HepG2 (cell line): Measurements from ENCODE around the gene SHPK. TPM values are rescaled to one million over a fixed set of nuclear protein-coding genes. Genes with fewer than 3 reads are reported as not detected.

Source experiments
- CHCHD3 ChIP-seq: sonication (generic); formaldehyde crosslinking; IDR thresholded peaks from 2 replicates; pipeline ENCODE4 v1.8.0; 2022; ENCODE audit warnings: mild to moderate bottlenecking, missing genetic modification reagents, moderate library complexity
- IKZF1 ChIP-seq: fragments of 450-650 bp; IDR thresholded peaks from 2 replicates; pipeline ENCODE4 v1.7.1; 2016
- KDM4B ChIP-seq: sonication (generic); formaldehyde crosslinking; IDR thresholded peaks from 2 replicates; pipeline ENCODE4 v1.4.0; 2020; ENCODE audit warnings: missing genetic modification reagents
- KMT2A ChIP-seq: sonication (generic); formaldehyde crosslinking; IDR thresholded peaks from 2 replicates; pipeline ENCODE4 v1.4.0; 2020; ENCODE audit warnings: missing genetic modification reagents
- MED1 ChIP-seq: sonication (generic); formaldehyde crosslinking; IDR thresholded peaks from 2 replicates; pipeline ENCODE4 v1.4.0; 2020; ENCODE audit warnings: missing genetic modification reagents
- MYNN ChIP-seq: sonication (generic); formaldehyde crosslinking; IDR thresholded peaks from 2 replicates; pipeline ENCODE4 v1.4.0; 2020; ENCODE audit warnings: mild to moderate bottlenecking, low read depth, missing genetic modification reagents
- RFXANK ChIP-seq: IDR thresholded peaks from 2 replicates; pipeline ENCODE4 v1.6.1; 2016
- STAT5B ChIP-seq: sonication (generic); formaldehyde crosslinking; IDR thresholded peaks from 2 replicates; pipeline ENCODE4 v1.4.0; 2020; ENCODE audit warnings: missing genetic modification reagents
- TCF7 ChIP-seq: sonication (generic); IDR thresholded peaks from 2 replicates; pipeline ENCODE4 v1.6.1; 2016; ENCODE audit warnings: antibody characterized with exemption, low read depth
- TFDP2 ChIP-seq: sonication (generic); formaldehyde crosslinking; IDR thresholded peaks from 2 replicates; pipeline ENCODE4 v1.4.0; 2020; ENCODE audit warnings: missing genetic modification reagents
- ZFYVE20 ChIP-seq: sonication (generic); formaldehyde crosslinking; IDR thresholded peaks from 2 replicates; pipeline ENCODE4 v1.8.0; 2023; ENCODE audit warnings: low read depth, mild to moderate bottlenecking, moderate library complexity, missing genetic modification reagents, borderline replicate concordance
- ZMYM3 ChIP-seq: sonication (generic); formaldehyde crosslinking; IDR thresholded peaks from 2 replicates; pipeline ENCODE4 v1.5.1; 2020; ENCODE audit warnings: mild to moderate bottlenecking, missing genetic modification reagents
- ZNF33A ChIP-seq: sonication (generic); formaldehyde crosslinking; IDR thresholded peaks from 2 replicates; pipeline ENCODE4 v1.5.1; 2020; ENCODE audit warnings: missing genetic modification reagents, mild to moderate bottlenecking, moderate library complexity, borderline replicate concordance
- ZNF530 ChIP-seq: sonication (generic); formaldehyde crosslinking; IDR thresholded peaks from 2 replicates; pipeline ENCODE4 v1.5.0; 2020; ENCODE audit warnings: low read depth, mild to moderate bottlenecking, missing genetic modification reagents
- ZNF598 ChIP-seq: sonication (generic); formaldehyde crosslinking; IDR thresholded peaks from 2 replicates; pipeline ENCODE4 v1.5.1; 2020; ENCODE audit warnings: mild to moderate bottlenecking, missing genetic modification reagents, borderline replicate concordance
- ZNF609 ChIP-seq: sonication (generic); formaldehyde crosslinking; IDR thresholded peaks from 2 replicates; pipeline ENCODE4 v1.4.0; 2020; ENCODE audit warnings: mild to moderate bottlenecking, missing genetic modification reagents, borderline replicate concordance
- ZSCAN25 ChIP-seq: sonication (generic); formaldehyde crosslinking; IDR thresholded peaks from 2 replicates; pipeline ENCODE4 v1.8.0; 2022; ENCODE audit warnings: mild to moderate bottlenecking, missing genetic modification reagents
- polyA plus RNA-seq, 8 experiments: library from polyadenylated mRNA; depleted of rRNA in 3 of 8; stranded (reverse) in 7 of 8; unstranded in 1 of 8; fragments of >200 nt; fragmentation: Illumina TruSeq in 4 of 8; extraction: Trizol in 4 of 8; gene quantifications; 2 replicates each; pipeline versions ENCODE4 v1.2.1 to v1.2.3, GENCODE V29; 2011 to 2016; ENCODE audit warnings: low read depth in 4 of 8, missing spikeins in 1 of 8, mixed read lengths in 1 of 8; ENCODE audit not compliant: insufficient read depth in 1 of 8
- total RNA-seq, 5 experiments: library from RNA; depleted of rRNA; stranded (reverse); fragments of >200 nt; fragmentation: Illumina TruSeq; extraction: Trizol; gene quantifications; 2 replicates each; pipeline ENCODE4 v1.2.3, GENCODE V29; 2016; ENCODE audit warnings: low read depth in 1 of 5
- TF ChIP-seq, protein P1 (sequence below): sonication (generic); formaldehyde crosslinking; conservative IDR thresholded peaks from 2 replicates; pipeline ENCODE4 v1.4.0; 2020; ENCODE audit warnings: missing genetic modification reagents
- TF ChIP-seq, protein P2 (sequence below): sonication (generic); formaldehyde crosslinking; IDR thresholded peaks from 2 replicates; pipeline ENCODE4 v1.4.0; 2020; ENCODE audit warnings: missing genetic modification reagents; ENCODE audit errors: not compliant biosample characterization
- TF ChIP-seq, protein P3 (sequence below): sonication (generic); formaldehyde crosslinking; IDR thresholded peaks from 2 replicates; pipeline ENCODE4 v1.8.1; 2023; ENCODE audit warnings: mild to moderate bottlenecking, moderate library complexity, missing genetic modification reagents

The SHPK gene
- total and polyA plus RNA-seq, 2 of the 13 experiments (the other 11 are each of a cell fraction or from before 2014, with no cell fraction given): 16.2 to 30.9 TPM

GRCh38 chr17:3668279-3669084, 32.4 kb upstream of the SHPK start, which contains the start of the genes EMC6 and TAX1BP3 (continued):
- TF ChIP-seq TCF7 (no peak), RFXANK (CRISPR knock-in tag) (no peak), CHCHD3 (CRISPR knock-in tag) (no peak), MED1 (CRISPR knock-in tag) (peak; percentile 56), ZMYM3 (CRISPR knock-in tag) (no peak), ZNF609 (CRISPR knock-in tag) (no peak; the same call in 1 of the 2 replicates), MYNN (no peak), STAT5B (CRISPR knock-in tag) (0 out of 2 replicates have a peak, but pooled peaks have one; percentile 55), KDM4B (CRISPR knock-in tag) (no peak; the same call in 1 of the 2 replicates), ZSCAN25 (0 out of 2 replicates have a peak, but pooled peaks have one; percentile 23), TFDP2 (peak; percentile 70), ZNF598 (0 out of 2 replicates have a peak, but pooled peaks have one; percentile 1), ZFYVE20 (CRISPR knock-in tag) (peak; percentile 61; the same call in 1 of the 2 replicates), IKZF1 (no peak), ZNF33A (CRISPR knock-in tag) (no peak), KMT2A (peak; percentile 86), ZNF530 (CRISPR knock-in tag) (0 out of 2 replicates have a peak, but pooled peaks have one; percentile 15)
- TF ChIP-seq, protein P1, sequence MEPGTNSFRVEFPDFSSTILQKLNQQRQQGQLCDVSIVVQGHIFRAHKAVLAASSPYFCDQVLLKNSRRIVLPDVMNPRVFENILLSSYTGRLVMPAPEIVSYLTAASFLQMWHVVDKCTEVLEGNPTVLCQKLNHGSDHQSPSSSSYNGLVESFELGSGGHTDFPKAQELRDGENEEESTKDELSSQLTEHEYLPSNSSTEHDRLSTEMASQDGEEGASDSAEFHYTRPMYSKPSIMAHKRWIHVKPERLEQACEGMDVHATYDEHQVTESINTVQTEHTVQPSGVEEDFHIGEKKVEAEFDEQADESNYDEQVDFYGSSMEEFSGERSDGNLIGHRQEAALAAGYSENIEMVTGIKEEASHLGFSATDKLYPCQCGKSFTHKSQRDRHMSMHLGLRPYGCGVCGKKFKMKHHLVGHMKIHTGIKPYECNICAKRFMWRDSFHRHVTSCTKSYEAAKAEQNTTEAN (CRISPR knock-in tag): peak; percentile 55
- TF ChIP-seq, protein P2, sequence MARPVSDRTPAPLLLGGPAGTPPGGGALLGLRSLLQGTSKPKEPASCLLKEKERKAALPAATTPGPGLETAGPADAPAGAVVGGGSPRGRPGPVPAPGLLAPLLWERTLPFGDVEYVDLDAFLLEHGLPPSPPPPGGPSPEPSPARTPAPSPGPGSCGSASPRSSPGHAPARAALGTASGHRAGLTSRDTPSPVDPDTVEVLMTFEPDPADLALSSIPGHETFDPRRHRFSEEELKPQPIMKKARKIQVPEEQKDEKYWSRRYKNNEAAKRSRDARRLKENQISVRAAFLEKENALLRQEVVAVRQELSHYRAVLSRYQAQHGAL (CRISPR knock-in tag): peak; percentile 27
- TF ChIP-seq, protein P3, sequence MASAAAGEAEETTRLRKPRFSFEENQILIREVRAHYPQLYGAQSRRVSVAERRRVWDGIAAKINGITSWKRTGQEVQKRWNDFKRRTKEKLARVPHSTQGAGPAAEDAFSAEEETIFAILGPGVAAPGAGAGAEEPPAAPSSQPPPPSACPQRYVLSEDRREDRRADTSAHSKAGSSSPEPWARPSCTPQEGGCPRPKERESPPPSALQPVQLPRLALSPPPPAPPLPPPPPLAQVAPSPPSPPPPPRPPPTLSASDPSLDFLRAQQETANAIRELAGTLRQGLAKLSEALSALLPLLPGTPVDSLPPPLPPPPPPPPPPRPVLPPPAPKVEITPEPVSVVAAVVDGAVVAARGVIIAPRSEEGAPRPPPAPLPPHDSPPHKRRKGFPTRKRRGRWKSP (CRISPR knock-in tag): peak; percentile 51; the same call in 1 of the 2 replicates
